HG03139 (cell line): ENCODE data around the gene TRPM5.

Experiments
- ATAC-seq: cut with Tn5 transposase; IDR thresholded peaks from one replicate; pipeline ENCODE4 v1.9.1; 2021; ENCODE audit not compliant: unreplicated experiment

The TRPM5 gene

GRCh38 chr11:2437516-2437915 is 6.8 kb downstream of the TRPM5 start:
- ATAC-seq = no peak

GRCh38 chr11:2436521-2437031 is 7.7 kb downstream of the TRPM5 start:
- ATAC-seq = no peak

GRCh38 chr11:2436013-2436520 is 8.2 kb downstream of the TRPM5 start:
- ATAC-seq = no peak

DNA sequence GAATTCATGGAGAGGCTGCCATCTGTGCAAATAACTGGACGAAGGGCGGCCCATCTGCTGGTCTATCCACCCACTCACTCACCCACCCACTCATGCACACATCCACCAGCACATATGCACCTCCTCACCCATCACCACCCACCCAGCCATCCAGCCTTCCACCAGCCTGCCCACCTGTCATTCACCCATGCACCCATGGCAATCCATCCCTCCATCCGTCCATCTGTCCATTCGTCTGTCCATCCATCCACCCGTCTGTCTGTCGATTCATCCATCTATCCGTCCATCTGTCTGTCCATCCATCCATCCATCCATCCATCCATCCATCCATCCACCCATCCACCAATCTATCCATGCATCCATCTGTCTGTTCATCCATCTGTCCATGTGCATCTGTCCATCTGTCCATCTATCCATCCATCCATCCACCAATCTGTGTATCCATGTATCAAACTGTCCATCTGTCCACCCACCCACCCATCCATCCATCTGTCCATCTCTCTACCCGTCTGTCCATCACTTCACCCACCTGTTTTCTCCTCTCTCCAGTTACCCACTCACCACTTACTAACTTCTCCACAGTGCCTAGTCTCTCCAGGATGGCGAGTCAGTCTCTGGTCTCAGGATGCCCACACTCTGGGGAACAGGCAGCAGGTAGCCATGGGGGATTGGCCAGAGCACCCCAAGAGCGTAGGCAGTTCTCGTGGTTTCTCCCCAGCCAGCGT is 8.9 kb downstream of the TRPM5 start:
- ATAC-seq = no peak

- no peak for ATAC-seq
Measured at GRCh38 chr11:2434506-2435255, 9.6 kb downstream of the TRPM5 start.

DNA sequence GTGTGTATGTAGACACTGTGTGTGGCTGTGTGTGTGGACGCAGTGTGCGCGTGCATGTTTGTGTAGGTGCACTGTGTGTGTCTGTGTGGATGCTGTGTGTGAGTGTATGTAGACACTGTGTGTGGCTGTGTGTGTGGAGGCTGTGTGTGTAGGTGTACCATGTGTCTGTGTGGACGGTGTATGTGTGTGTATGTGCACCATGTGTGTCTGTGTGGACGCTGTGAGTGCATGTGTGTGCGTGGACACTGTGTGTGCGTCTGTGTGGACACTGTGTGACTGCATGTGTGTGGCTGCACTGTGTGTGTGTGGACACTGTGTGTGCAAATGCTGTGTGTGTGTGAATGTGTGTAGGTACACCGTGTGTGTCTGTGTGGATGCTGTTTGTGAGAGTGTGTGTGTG is 10.3 kb downstream of the TRPM5 start:
- no peak for ATAC-seq

GRCh38 chr11:2433106-2433925 is 11.0 kb downstream of the TRPM5 start:
- no peak for ATAC-seq

- no peak for ATAC-seq
Measured at GRCh38 chr11:2432628-2433071, 11.7 kb downstream of the TRPM5 start.

GRCh38 chr11:2432171-2432621 is 12.1 kb downstream of the TRPM5 start:
- no peak for ATAC-seq

DNA sequence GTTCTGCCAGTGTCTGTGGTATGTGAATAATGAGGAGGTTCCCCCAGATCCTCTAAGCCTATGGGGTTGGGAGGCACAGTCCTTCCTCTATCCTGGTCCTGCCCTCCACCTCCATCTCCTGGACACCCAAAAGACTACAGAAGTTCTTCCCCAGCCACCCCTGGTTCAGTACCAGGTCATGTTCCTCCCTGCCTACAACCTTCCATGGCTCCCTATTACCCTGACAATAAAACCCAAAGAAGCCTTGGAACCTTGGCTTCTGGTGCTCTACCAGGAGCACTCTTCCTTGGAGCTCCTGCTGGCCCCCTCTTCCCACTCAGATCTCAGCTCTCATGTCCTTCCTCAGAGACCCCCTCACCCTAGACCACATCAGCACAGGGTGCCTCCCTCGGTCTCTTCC is 12.9 kb downstream of the TRPM5 start:
- ATAC-seq = no peak

GRCh38 chr11:2428322-2428795 is 16.0 kb downstream of the TRPM5 start:
- no peak for ATAC-seq

- no peak for ATAC-seq
Measured at GRCh38 chr11:2427721-2428321, 16.5 kb downstream of the TRPM5 start.

GRCh38 chr11:2426826-2427521 is 17.3 kb downstream of the TRPM5 start:
- no peak for ATAC-seq

- no peak for ATAC-seq
Measured at GRCh38 chr11:2426221-2426620, 18.1 kb downstream of the TRPM5 start.

GRCh38 chr11:2425506-2425905 is 18.8 kb downstream of the TRPM5 start:
- no peak for ATAC-seq

- ATAC-seq = no peak
Measured at GRCh38 chr11:2424811-2425495, 19.4 kb downstream of the TRPM5 start.

GRCh38 chr11:2423157-2424025 is 20.9 kb downstream of the TRPM5 start:
- no peak for ATAC-seq

GRCh38 chr11:2422461-2423156 is 21.7 kb downstream of the TRPM5 start:
- ATAC-seq = no peak
